HG02798 (cell line): ENCODE measurements around the gene GSK3A.
A peak's percentile ranks its signal among the peaks of the same experiment; 100 is the strongest.
"Not testable (repeated sequence)": the region's sequence is repeated elsewhere in the genome, so short reads cannot be mapped to it uniquely, and the experiment has no call there.

Experiments
- ATAC-seq: cut with Tn5 transposase; IDR thresholded peaks from one replicate; pipeline ENCODE4 v1.9.1; 2021; ENCODE audit warnings: mild to moderate bottlenecking; ENCODE audit not compliant: unreplicated experiment, poor library complexity

The GSK3A gene

GRCh38 chr19:42269478-42270345, 27.3 kb upstream of the GSK3A start:
- no peak for ATAC-seq

GRCh38 chr19:42268704-42269477, 26.5 kb upstream of the GSK3A start, which contains the start of gene CIC:
CIC (plus strand) TSS chr19:42269252; CDS start chr19:42271784, 2,532 bp downstream.
- ATAC-seq: peak; percentile 76

- peak; percentile 65 for ATAC-seq
Observed at GRCh38 chr19:42268142-42268703, 25.8 kb upstream of the GSK3A start.

GRCh38 chr19:42267644-42268141, 25.3 kb upstream of the GSK3A start:
- ATAC-seq: no peak

- ATAC-seq: not testable (repeated sequence)
Observed at GRCh38 chr19:42266928-42267603, 24.7 kb upstream of the GSK3A start.

GRCh38 chr19:42266105-42266504, 23.7 kb upstream of the GSK3A start:
- not testable (repeated sequence) for ATAC-seq

GRCh38 chr19:42261763-42262162, 19.4 kb upstream of the GSK3A start:
- ATAC-seq: no peak

- ATAC-seq: not testable (repeated sequence)
Observed at GRCh38 chr19:42257842-42258241, 15.4 kb upstream of the GSK3A start.

- no peak for ATAC-seq
Observed at GRCh38 chr19:42255766-42256745, 13.7 kb upstream of the GSK3A start.

- ATAC-seq: peak; percentile 78
Observed at GRCh38 chr19:42254850-42255765, 12.7 kb upstream of the GSK3A start, which contains the start of gene ERF. ERF (minus strand) TSS chr19:42255128; CDS start chr19:42254999, 129 bp downstream.

- ATAC-seq: peak; percentile 34
Observed at GRCh38 chr19:42254089-42254849, 11.9 kb upstream of the GSK3A start.

GRCh38 chr19:42253245-42254088, 11.1 kb upstream of the GSK3A start:
- ATAC-seq: peak; percentile 11

- ATAC-seq: no peak
Observed at GRCh38 chr19:42252365-42253244, 10.2 kb upstream of the GSK3A start.

- no peak for ATAC-seq
Observed at GRCh38 chr19:42251572-42252358, 9.4 kb upstream of the GSK3A start.
